GM18526 (cell line): ENCODE results near the gene CTAG1B.
"Not testable (repeated sequence)": the region's sequence is repeated elsewhere in the genome, so short reads cannot be mapped to it uniquely, and the experiment has no call there.

Experiments used
- POLR2A ChIP-seq: IDR thresholded peaks from 3 replicates; pipeline ENCODE4 v1.6.1; 2011; ENCODE audit not compliant: insufficient read length; ENCODE audit errors: extremely low read depth

Gene CTAG1B

GRCh38 chrX:154619182-154619581 lies at the start of gene CTAG1B:
Gene CTAG1B, minus strand, starts transcription at chrX:154619282. Its CDS starts 64 bp downstream, at chrX:154619218.
- TF ChIP-seq POLR2A = not testable (repeated sequence)

GRCh38 chrX:154661899-154662298 lies 42.8 kb upstream of the CTAG1B start:
- TF ChIP-seq POLR2A = no peak

- TF ChIP-seq POLR2A = no peak
Observed at GRCh38 chrX:154661170-154661569, 42.1 kb upstream of the CTAG1B start.

GRCh38 chrX:154660541-154660940 lies 41.5 kb upstream of the CTAG1B start:
- no peak for TF ChIP-seq POLR2A

DNA sequence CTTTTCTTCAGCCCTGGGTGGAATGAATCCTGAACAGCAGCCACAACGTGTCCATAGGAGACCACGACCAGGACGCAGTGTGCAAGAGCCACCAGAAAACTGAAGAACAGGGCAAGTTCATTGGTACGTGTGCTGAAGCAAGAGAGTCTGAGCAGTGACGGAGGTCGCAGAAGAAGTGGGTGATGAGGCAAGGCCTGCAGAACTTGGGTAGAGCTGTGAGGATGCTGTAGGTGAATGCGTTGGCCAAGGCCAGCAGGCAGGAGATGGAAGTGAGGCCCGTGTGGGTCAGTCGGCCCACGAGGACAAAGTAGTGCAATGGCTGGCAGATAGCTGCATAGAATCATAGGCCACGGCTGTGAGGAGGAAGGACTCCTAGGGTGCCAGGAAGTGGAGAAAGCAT lies 39.9 kb upstream of the CTAG1B start:
- no peak for TF ChIP-seq POLR2A

DNA sequence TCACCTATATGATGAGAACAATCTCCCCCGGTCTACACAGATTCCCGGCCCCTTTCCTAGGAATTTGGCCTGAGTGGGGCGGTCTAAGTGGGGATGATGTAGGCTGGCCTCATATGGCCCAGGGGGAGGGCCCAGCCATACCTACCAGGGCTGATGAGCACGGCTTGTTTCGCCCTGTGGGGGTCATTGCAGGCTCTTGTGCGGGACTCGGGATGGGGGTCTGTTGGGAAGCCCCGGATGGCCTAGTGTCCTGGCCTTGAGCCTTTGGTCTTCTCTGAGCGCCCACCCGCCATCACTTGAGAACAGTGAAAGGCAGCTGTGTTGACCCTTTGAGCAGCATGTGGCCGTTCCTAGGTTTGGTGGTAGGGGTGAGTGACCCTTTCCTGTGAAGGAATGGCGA lies 39.1 kb upstream of the CTAG1B start:
- no peak for TF ChIP-seq POLR2A

DNA sequence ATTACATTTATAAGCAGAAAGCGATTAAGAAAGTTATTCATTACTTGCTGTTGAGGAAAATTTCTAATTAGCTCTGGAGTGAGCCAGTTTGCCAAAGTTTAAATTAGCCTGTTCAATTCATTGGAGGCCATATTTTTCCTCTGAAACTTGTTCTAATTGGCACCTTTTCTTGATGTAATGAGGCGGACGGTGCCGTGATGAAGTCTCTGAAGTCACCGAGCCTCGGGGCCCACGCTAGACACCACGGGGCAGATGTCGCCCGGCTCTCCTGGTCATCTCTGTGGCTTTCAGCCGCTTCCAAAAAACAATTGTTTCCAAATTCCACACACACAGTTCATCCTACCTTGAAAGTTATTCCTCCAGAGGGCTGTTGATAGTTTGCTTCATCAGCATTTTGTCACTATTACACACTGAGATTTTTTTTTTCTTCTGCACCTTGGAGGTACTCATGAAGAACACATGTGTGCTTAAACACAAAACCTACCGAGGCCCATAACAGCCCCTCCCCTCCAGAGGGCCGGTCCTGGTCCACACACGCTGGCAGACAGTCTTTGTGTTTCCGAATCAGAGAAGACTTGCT lies 38.2 kb upstream of the CTAG1B start:
- TF ChIP-seq POLR2A = no peak

- TF ChIP-seq POLR2A = no peak
Observed at GRCh38 chrX:154655786-154656185, 36.7 kb upstream of the CTAG1B start.

DNA sequence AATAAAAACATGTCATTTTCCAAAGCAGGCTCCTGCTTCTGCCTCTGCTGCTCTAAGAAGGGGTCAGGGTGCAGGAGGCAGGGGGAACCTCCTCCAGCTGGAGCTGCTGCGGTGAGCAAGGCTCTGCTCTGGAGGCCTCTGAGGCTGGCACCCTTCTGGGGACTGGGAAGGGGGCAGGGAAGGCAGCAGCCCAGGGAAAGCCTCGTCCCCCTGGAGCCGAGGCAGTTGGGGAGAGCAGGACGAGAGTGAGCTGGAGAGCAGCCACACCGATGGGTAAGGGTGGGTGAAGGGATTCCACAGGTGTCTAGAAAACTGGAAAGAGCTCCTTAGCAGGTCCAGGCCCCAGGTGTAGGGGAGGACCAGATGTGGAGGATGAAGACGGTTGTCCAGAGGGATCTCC lies 36.3 kb upstream of the CTAG1B start:
- no peak for TF ChIP-seq POLR2A

DNA sequence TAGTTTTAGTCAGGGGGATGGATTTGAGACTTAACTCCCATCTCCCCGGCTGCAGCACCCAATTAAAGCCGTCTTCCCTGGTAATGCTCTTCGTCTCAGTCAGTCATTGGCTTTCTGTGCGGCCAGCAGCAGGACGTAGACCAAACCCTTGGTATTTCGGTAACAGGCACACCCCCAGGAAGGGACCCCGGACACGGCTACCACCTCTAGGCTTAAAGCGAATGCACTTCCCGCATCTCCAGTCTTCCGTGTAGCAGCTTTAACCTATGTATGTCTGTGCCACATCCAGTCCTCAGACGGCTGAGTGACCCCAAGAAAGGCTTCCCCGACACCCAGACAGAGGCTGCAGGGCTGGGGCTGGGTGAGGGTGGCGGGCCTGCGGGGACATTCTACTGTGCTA lies 35.8 kb upstream of the CTAG1B start:
- no peak for TF ChIP-seq POLR2A

- TF ChIP-seq POLR2A = no peak
Observed at GRCh38 chrX:154654372-154654771, 35.3 kb upstream of the CTAG1B start.

DNA sequence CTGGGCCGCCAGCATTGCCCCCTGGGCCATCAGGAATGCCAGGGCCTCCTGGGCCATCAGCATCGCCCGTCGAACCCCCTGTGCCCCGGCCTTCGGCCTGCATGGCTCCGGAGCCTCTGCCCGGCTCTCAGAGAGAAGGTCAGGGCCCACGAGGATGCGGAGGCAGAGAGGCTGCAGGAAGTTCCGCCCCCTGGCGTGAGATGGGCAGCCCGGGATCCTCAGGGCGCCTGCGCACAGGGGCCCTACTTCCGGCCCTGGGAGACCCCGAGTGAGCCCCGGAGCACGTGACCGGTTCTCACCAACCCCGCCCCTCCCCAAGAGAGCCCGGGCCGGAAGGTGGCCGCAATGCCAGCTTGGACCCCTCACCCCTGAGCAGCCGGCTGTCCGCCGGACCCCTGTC lies 34.3 kb upstream of the CTAG1B start, which contains the start of gene CTAG2:
CTAG2 (minus strand) TSS at position 167 of the 400 bp plus-strand sequence; CDS start at position 103, 64 bp downstream.
- TF ChIP-seq POLR2A = not testable (repeated sequence)

- TF ChIP-seq POLR2A = no peak
Observed at GRCh38 chrX:154653048-154653401, 33.9 kb upstream of the CTAG1B start.

- no peak for TF ChIP-seq POLR2A
Observed at GRCh38 chrX:154652311-154653047, 33.4 kb upstream of the CTAG1B start.

- no peak for TF ChIP-seq POLR2A
Observed at GRCh38 chrX:154650221-154650510, 31.1 kb upstream of the CTAG1B start.

GRCh38 chrX:154649503-154650220 lies 30.6 kb upstream of the CTAG1B start:
- TF ChIP-seq POLR2A = no peak
